ENCODE measurements around the gene TUBG1.

GRCh38 chr17:42565523-42566214 is 43.8 kb upstream of the TUBG1 start:
- TF ChIP-seq CTCF (IDR thresholded peaks at IDR 0.05): no peak
- no peak for TF ChIP-seq POLR2AphosphoS5 (IDR thresholded peaks at IDR 0.05)
